ENCODE data around the gene SLC22A2.

Gene SLC22A2

GRCh38 chr6:160227038-160227768 lies 31.4 kb downstream of the SLC22A2 start:
- H3K4me1 ChIP-seq, result peaks cover 14% of the 10 kb centered on the region
- H3K9me3 ChIP-seq, result no peaks in the 10 kb centered on the region
- in situ Hi-C loops (cut with MboI; ENCODE audit: low sequenced_read_pairs), result no loop called here
- H3K4me3 ChIP-seq, result no peak overlapping the region
- no peaks in the 10 kb centered on the region for H3K27me3 ChIP-seq (ENCODE audit: low read depth)
- no peaks in the 10 kb centered on the region for H3K36me3 ChIP-seq (replicated peaks)
- peak; percentile 27 to 87 for DNase-seq (ENCODE audit: low spot score in 2 of 2)

GRCh38 chr6:160226118-160226591 lies 32.5 kb downstream of the SLC22A2 start:
- H3K9me3 ChIP-seq, result no peaks in the 10 kb centered on the region
- no peak overlapping the region for H3K4me3 ChIP-seq
- no peak for DNase-seq (ENCODE audit: low spot score in 2 of 2)
- H3K36me3 ChIP-seq (replicated peaks), result no peaks in the 10 kb centered on the region
- no peaks in the 10 kb centered on the region for H3K27me3 ChIP-seq (ENCODE audit: low read depth)
- in situ Hi-C loops (cut with MboI; ENCODE audit: low sequenced_read_pairs), result no loop called here
- H3K4me1 ChIP-seq, result peaks cover 14% of the 10 kb centered on the region

GRCh38 chr6:160224639-160225237 lies 33.9 kb downstream of the SLC22A2 start:
- no peak for DNase-seq (ENCODE audit: low spot score in 2 of 2)
- Histone ChIP-seq H3K9me3 (no peaks in the 10 kb centered on the region), H3K27me3 (ENCODE audit: low read depth) (no peaks in the 10 kb centered on the region), H3K4me1 (peaks cover 14% of the 10 kb centered on the region), H3K36me3 (replicated peaks) (no peaks in the 10 kb centered on the region), H3K4me3 (no peak overlapping the region)
- in situ Hi-C loops (cut with MboI; ENCODE audit: low sequenced_read_pairs), result no loop called here

- H3K4me1 ChIP-seq, result peaks cover 10% of the 10 kb centered on the region
- DNase-seq (ENCODE audit: low spot score in 2 of 2), result no peak
- in situ Hi-C loops (cut with MboI; ENCODE audit: low sequenced_read_pairs), result no loop called here
- no peaks in the 10 kb centered on the region for H3K9me3 ChIP-seq
- H3K36me3 ChIP-seq (replicated peaks), result no peaks in the 10 kb centered on the region
- H3K4me3 ChIP-seq, result no peak overlapping the region
- no peaks in the 10 kb centered on the region for H3K27me3 ChIP-seq (ENCODE audit: low read depth)
Observed at GRCh38 chr6:160222491-160222890, 36.1 kb downstream of the SLC22A2 start.

- no peaks in the 10 kb centered on the region for H3K9me3 ChIP-seq
- DNase-seq (ENCODE audit: low spot score in 2 of 2), result no peak
- H3K4me1 ChIP-seq, result peaks cover 6% of the 10 kb centered on the region; the same call in 1 of the 2 replicates
- H3K36me3 ChIP-seq (replicated peaks), result no peaks in the 10 kb centered on the region
- in situ Hi-C loops (cut with MboI; ENCODE audit: low sequenced_read_pairs), result no loop called here
- no peak overlapping the region for H3K4me3 ChIP-seq
- H3K27me3 ChIP-seq (ENCODE audit: low read depth), result no peaks in the 10 kb centered on the region
Observed at GRCh38 chr6:160221918-160222317, 36.7 kb downstream of the SLC22A2 start.

GRCh38 chr6:160221423-160221822 lies 37.2 kb downstream of the SLC22A2 start:
- H3K4me3 ChIP-seq, result no peak overlapping the region

GRCh38 chr6:160218810-160219209 lies 39.8 kb downstream of the SLC22A2 start:
- no peak for DNase-seq (ENCODE audit: low spot score in 2 of 2)
- Histone ChIP-seq H3K36me3 (replicated peaks) (no peaks in the 10 kb centered on the region), H3K27me3 (ENCODE audit: low read depth) (peaks cover 3% of the 10 kb centered on the region; the same call in 1 of the 2 replicates), H3K4me3 (no peak overlapping the region), H3K4me1 (no peaks in the 10 kb centered on the region), H3K9me3 (no peaks in the 10 kb centered on the region)
- in situ Hi-C loops (cut with MboI; ENCODE audit: low sequenced_read_pairs), result no loop called here

More at GRCh38 chr6:160221423-160221822, 37.2 kb downstream of the SLC22A2 start:
- in situ Hi-C loops (cut with MboI; ENCODE audit: low sequenced_read_pairs), result no loop called here
- DNase-seq (ENCODE audit: low spot score in 2 of 2), result no peak
- no peaks in the 10 kb centered on the region for H3K36me3 ChIP-seq (replicated peaks)
- peaks cover 3% of the 10 kb centered on the region; the same call in 1 of the 2 replicates for H3K27me3 ChIP-seq (ENCODE audit: low read depth)
- no peaks in the 10 kb centered on the region for H3K9me3 ChIP-seq
- H3K4me1 ChIP-seq, result peaks cover 2% of the 10 kb centered on the region; the same call in 1 of the 2 replicates

DNA sequence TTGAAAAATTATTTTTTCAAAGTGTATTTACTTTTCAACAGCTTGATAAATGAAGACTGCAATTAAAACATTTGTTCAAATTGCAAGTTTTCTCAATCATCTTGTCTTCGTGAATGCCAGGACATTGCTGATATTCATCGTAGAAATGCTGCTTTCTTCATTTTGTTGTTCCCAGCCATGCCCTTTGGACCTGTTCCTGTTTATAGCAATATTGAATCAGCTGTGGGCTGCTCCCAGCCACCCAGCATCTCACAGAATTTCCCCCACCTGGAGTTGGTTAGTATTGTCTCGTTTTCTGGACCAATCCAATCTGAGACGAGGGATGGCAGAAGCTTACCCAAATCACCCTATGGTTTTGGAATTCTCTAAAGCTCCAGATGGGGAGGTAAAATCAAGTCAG lies 40.8 kb downstream of the SLC22A2 start:
- Histone ChIP-seq H3K36me3 (replicated peaks) (no peaks in the 10 kb centered on the region), H3K4me1 (no peaks in the 10 kb centered on the region), H3K4me3 (no peak overlapping the region), H3K9me3 (no peaks in the 10 kb centered on the region), H3K27me3 (ENCODE audit: low read depth) (peaks cover 3% of the 10 kb centered on the region; the same call in 1 of the 2 replicates)
- DNase-seq (ENCODE audit: low spot score in 2 of 2), result no peak
- in situ Hi-C loops (cut with MboI; ENCODE audit: low sequenced_read_pairs), result no loop called here

DNA sequence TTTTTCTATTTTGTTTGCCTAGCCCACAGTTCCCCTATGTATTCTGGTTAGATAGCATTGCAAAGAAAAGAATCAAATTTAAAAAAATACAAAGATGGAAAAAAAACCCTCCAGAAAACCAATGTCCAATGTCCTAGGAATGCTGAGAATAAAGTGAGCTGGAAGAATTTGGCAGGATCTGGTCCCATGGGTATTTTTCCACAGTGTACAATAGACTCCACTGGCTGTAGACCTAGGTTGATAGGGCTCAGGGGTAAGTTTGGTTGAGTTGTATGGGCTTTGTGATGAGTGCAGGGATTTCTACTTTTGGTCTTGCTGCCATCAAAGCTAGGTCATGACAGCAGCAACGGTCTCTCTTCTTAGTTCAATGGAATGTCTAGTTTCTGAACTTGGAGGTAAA lies 41.5 kb downstream of the SLC22A2 start:
- in situ Hi-C loops (cut with MboI; ENCODE audit: low sequenced_read_pairs), result no loop called here
- H3K4me3 ChIP-seq, result no peak overlapping the region
- no peaks in the 10 kb centered on the region for H3K4me1 ChIP-seq
- H3K36me3 ChIP-seq (replicated peaks), result no peaks in the 10 kb centered on the region
- peaks cover 3% of the 10 kb centered on the region; the same call in 1 of the 2 replicates for H3K27me3 ChIP-seq (ENCODE audit: low read depth)
- DNase-seq (ENCODE audit: low spot score in 2 of 2), result no peak
- no peaks in the 10 kb centered on the region for H3K9me3 ChIP-seq

DNA sequence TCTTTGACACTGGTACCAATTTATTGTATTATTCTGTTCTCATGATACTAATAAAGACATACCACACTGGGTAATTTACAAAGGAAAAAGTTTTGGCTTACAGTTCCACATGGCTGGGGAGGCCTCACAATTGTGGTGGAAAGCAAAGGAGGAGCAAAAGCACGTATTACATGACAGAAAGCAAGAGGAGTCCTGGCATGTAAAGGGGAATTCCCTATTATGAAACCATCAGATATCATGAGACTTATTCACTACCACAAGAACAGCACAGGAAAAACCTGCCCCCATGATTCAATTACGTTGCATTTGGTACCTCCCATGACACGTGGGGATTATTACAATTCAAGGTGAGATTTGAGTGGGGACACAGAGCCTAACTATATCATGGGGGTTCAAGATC lies 43.4 kb downstream of the SLC22A2 start:
- peaks cover 3% of the 10 kb centered on the region; the same call in 1 of the 2 replicates for H3K27me3 ChIP-seq (ENCODE audit: low read depth)
- in situ Hi-C loops (cut with MboI; ENCODE audit: low sequenced_read_pairs), result no loop called here
- H3K36me3 ChIP-seq (replicated peaks), result no peaks in the 10 kb centered on the region
- no peak overlapping the region for H3K4me3 ChIP-seq
- H3K4me1 ChIP-seq, result no peaks in the 10 kb centered on the region
- H3K9me3 ChIP-seq, result no peaks in the 10 kb centered on the region
- DNase-seq (ENCODE audit: low spot score in 2 of 2), result no peak

DNA sequence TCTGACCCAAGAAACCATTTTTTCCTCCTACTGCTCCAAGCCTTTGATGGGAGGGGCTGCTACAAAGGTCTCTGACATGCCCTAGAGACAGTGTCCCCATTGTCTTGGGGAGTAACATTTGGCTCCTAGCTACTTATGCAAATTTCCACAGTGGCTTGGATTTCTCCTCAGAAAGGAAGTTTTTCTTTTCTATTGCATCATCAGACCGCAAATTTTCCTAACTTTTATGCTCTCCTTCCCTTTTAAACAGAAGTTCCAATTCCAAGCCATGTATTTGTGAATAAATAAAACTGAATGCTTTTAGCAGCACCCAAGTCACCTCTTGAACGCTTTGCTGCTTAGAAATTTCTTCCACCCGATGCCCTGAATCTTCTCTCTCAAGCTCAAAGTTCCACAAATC lies 51.0 kb downstream of the SLC22A2 start:
- H3K36me3 ChIP-seq (replicated peaks), result no peaks in the 10 kb centered on the region
- no peaks in the 10 kb centered on the region for H3K27me3 ChIP-seq (ENCODE audit: low read depth)
- H3K4me1 ChIP-seq, result peaks cover 9% of the 10 kb centered on the region
- no peak overlapping the region for H3K4me3 ChIP-seq
- peaks cover 9% of the 10 kb centered on the region; the same call in 1 of the 2 replicates for H3K9me3 ChIP-seq
- in situ Hi-C loops (cut with MboI; ENCODE audit: low sequenced_read_pairs), result no loop called here
- DNase-seq (ENCODE audit: low spot score in 2 of 2), result no peak

GRCh38 chr6:160204710-160205109 lies 53.9 kb downstream of the SLC22A2 start:
- H3K9me3 ChIP-seq, result peaks cover 9% of the 10 kb centered on the region; the same call in 1 of the 2 replicates
- H3K4me1 ChIP-seq, result peaks cover 9% of the 10 kb centered on the region
- DNase-seq (ENCODE audit: low spot score in 2 of 2), result no peak
- no peaks in the 10 kb centered on the region for H3K36me3 ChIP-seq (replicated peaks)
- no peaks in the 10 kb centered on the region for H3K27me3 ChIP-seq (ENCODE audit: low read depth)
- in situ Hi-C loops (cut with MboI; ENCODE audit: low sequenced_read_pairs), result no loop called here
- no peak overlapping the region for H3K4me3 ChIP-seq

GRCh38 chr6:160203953-160204352 lies 54.7 kb downstream of the SLC22A2 start:
- Histone ChIP-seq H3K4me3 (no peak overlapping the region), H3K9me3 (peaks cover 9% of the 10 kb centered on the region; the same call in 1 of the 2 replicates), H3K4me1 (peaks cover 9% of the 10 kb centered on the region), H3K27me3 (ENCODE audit: low read depth) (no peaks in the 10 kb centered on the region), H3K36me3 (replicated peaks) (no peaks in the 10 kb centered on the region)
- no peak for DNase-seq (ENCODE audit: low spot score in 2 of 2)
- in situ Hi-C loops (cut with MboI; ENCODE audit: low sequenced_read_pairs), result no loop called here

- Histone ChIP-seq H3K9me3 (peaks cover 9% of the 10 kb centered on the region; the same call in 1 of the 2 replicates), H3K4me3 (no peak overlapping the region), H3K4me1 (peaks cover 9% of the 10 kb centered on the region), H3K27me3 (ENCODE audit: low read depth) (no peaks in the 10 kb centered on the region), H3K36me3 (replicated peaks) (no peaks in the 10 kb centered on the region)
- DNase-seq (ENCODE audit: low spot score in 2 of 2), result no peak
- in situ Hi-C loops (cut with MboI; ENCODE audit: low sequenced_read_pairs), result no loop called here
Observed at GRCh38 chr6:160203522-160203921, 55.1 kb downstream of the SLC22A2 start.

Measured in HAP-1 (cell line).